Skin epidermis (tissue), 12 donors: ENCODE measurements around the gene MMD.
"Not testable (repeated sequence)": the region's sequence is repeated elsewhere in the genome, so short reads cannot be mapped to it uniquely, and the experiment has no call there.

Experiments
- H3K27ac ChIP-seq, 21 experiments: fragments of 200-600 bp; sonication (generic) in 11 of 21; one replicate each; pipeline ENCODE4 v1.5.0; 2020; ENCODE audit warnings: mild to moderate bottlenecking in 3 of 21, inconsistent platforms in 2 of 21, moderate library complexity in 2 of 21
- H3K4me3 ChIP-seq, 7 experiments: fragments of 200-600 bp; sonication (generic) in 2 of 7; one replicate each; pipeline ENCODE4 v1.5.0; 2020; ENCODE audit warnings: inconsistent platforms in 2 of 7, mild to moderate bottlenecking in 2 of 7, moderate library complexity in 1 of 7

MMD gene

DNA sequence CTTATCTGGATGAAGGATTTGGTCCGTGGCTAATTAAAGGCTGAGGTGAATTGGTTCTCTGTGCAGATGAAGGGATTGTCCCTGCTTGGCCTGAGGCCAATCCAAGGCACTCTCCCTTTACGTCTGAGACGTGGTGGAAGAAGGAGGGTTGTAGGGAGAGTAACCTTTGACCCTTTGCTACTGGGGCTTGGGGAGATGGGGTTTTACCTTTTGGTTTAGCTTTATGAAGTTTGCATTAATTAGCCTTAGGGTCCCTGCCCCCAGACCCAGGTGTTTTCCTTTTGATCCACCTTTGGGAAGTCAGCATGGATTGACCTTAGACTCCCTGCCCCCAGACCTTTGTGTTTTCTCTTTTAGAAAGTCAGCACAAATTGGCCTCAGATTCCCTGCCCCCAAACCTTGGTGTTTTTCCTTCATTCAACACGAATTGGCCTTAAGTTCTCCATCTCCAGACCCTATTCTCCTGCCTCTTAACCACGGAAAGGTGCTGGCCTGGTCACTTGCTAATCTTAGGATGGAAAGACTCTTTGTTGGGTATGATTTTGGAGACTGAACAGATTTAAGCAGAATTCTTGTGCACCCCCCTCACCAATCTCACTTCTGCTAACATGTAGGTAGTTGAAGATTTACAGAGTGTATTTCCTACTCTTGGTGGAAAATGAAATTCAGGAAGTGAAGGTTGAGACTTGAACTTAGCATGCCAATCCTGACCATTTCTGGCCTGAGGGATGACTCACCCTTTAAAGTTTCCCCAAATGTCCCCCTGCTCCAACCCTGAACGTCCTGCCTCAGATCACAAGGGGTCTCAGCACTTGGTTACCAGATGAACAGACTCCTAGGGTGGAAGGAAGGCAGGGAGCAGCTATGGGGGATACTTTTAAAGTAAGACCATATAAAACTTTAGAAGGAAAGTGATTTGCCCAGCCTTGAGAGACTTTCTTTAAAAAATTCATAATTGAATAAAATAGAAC, 23.1 kb upstream of the MMD start:
- peak overlapping the region in 5 of 21 experiments; percentile 7 to 62 (median 19) for H3K27ac ChIP-seq

DNA sequence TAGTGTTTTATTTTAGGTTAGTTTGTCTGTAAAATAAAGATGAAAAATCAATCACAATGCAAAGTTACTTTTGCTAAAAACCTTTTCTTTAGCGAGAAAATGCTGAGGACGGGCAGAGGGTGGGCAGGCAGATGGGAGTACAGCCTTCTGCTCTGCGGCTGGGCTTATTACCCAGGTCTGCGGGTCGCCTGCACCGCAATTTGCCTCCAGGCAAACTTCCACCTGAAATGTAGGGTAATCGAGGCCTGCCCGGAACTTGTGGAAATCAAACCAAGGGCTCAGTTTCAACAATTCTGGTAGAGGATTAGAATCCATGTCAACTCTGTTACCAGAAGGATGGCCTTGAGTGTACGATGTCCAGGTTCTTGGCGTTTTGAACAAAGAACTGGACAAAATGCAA, 22.3 kb upstream of the MMD start:
- no peak overlapping the region for H3K27ac ChIP-seq

More for the DNA sequence above, 23.1 kb upstream of the MMD start:
- no peak overlapping the region for H3K4me3 ChIP-seq

DNA sequence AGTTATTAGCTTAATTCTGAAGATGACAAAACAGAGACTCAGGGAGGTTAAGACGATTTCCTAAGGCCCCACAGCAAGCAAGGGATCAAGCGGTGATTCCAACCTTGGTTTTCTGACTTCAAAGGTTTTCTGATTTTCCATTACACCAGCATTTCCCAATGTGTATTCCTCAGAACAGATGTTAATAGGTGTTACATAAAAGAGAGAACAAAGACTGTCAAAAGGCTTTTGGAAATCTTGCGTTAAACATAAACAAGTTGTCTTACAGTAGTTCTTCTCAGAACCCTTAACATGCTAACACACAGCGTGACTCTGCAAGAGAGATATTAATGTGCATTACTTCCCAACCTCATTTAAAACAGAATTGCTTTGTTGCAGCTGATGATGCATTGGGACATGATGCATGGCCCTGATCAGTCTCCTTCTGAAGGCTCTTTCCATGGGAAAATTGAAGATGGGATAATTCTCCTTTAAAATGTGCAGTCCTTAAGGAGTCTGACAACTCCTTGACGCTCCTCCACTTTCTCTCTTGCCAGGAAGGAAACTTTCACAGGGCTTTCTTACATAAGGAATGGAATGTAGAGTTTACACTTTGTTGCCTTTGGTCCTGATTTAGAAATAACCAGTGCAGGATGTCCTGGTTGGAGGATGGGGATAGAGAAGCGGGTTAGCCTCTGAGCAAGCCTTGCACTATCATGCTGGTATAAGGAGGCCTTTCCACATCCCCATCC, 21.5 kb upstream of the MMD start:
- Histone ChIP-seq H3K27ac (no peak overlapping the region), H3K4me3 (no peak overlapping the region)

More for the DNA sequence above, 22.3 kb upstream of the MMD start:
- no peak overlapping the region for H3K4me3 ChIP-seq

DNA sequence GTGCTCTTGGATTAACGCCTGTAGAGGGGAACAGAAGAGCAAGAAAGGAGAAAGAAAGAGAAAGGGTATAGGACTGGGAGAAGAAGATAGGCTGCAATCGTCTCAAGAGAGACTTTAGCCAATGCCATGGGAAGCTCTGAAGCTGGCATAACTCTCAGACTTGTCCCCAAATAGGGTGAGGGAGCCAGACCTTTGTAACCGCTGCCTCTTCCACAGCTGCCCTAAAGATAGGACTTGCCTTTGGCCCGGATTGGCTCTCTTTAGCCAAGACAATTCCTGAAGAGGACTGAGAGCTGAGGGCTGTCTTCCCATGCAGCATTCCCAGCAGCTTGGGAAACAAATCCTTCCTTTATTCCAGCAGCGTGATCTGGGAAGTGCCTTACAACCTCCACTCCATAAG, 20.8 kb upstream of the MMD start:
- H3K27ac ChIP-seq = no peak overlapping the region
- H3K4me3 ChIP-seq = no peak overlapping the region

DNA sequence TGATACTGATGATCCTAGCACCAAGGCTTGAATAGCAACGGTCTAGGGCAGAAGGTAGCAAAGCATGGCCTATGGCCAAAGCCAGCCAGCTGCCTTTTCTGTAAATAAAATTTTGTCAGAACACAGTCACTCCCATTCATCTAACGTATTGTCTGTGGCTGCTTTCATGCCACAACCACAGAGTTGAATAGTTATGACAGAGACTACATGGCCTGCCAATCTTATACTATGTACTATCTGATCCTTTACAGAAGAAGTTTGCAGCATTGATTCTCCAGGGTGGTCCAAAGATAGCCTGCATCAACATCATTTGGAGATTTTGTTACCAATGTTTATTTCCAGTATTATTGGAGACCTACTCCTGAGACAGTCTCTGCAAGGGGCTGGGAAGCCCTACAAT, 19.9 kb upstream of the MMD start:
- no peak overlapping the region for H3K4me3 ChIP-seq
- H3K27ac ChIP-seq = peak overlapping the region in 5 of 21 experiments; percentile 18 to 68 (median 29)

DNA sequence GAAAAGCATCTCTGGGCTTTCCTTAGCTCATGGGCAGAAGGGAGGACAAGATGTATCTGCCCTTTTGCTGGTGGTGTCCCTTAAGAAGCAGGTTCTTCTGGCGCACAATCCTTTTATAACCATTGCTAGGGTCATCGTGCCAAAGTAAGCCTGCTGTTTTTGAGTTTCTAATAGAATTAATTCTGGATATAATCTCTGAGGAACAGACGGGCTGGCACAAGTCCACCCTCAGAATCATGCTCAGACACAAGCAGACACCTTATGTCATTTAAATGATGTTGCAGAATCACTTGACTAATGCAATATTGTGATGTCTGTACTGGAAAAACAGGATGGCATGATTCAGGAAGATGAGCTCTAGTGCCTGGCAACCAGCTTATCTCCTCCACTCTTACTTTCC, 18.8 kb upstream of the MMD start:
- H3K4me3 ChIP-seq = no peak overlapping the region
- H3K27ac ChIP-seq = peak overlapping the region in 7 of 21 experiments; percentile 0 to 68 (median 43)

DNA sequence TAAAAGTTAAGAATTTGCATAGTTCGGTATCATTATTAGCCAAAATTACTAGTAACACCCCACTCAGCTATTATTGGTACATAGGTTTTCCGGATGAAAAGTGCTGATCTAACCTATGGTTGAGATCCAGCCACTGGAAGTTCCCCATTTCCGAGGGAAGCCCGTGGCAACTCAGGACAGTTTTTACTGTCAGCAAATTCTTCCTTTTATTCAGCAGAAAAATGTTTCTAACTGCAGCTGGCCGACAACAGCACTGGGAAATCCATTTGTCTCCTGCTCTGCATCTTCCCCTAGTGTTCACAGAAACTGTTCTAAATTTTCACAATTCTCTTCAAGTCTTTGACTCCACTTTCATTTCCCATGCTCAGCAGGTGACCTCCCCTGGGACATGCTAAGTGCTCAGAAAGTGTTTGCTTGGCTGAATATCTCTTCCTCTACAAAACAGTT, 15.5 kb upstream of the MMD start:
- Histone ChIP-seq H3K27ac (peak overlapping the region in 5 of 21 experiments; percentile 2 to 72 (median 33)), H3K4me3 (no peak overlapping the region)

DNA sequence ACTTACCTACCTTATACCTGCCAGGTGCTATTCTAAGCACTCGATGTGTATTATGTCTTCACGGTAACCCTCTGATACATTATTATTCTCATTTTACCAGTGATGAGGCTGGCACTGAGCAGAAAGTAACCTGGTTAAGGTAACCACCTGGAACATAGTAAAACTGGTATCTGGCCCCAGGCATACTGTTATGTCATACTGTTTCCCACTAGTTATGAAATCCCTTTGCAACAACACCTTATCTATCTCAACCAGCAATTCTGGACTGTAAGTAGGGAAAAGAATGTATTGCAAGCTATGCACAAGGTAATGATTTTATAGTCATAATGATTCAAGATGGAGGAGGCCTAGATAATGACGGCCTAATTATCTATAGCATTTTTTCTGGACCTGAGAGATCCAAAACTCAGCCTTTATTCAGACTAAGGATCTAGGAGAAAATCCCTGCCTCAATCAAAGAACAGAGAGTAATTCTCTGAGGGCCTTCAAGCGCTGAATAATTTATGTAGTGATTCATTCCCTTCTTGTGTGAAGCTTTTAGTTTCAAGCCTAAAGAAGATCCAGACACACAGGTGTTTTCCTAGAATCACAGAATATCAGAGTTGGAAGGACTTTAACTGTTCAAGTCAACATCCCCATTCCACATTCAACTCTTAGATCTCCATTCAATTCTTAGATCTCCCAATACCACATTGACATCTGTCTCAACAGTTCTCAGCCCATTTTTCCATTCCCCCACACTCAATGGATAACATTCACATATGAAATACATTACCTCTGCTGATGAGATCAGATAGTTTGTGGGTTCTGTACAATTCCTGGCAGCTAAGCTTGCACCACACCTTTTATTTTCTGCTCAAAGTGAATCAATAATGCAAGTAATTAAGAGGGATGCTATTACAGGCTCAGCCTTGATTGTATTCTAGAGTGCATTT, 14.9 kb upstream of the MMD start:
- Histone ChIP-seq H3K27ac (peak overlapping the region in 6 of 21 experiments; percentile 5 to 72 (median 36)), H3K4me3 (no peak overlapping the region)

DNA sequence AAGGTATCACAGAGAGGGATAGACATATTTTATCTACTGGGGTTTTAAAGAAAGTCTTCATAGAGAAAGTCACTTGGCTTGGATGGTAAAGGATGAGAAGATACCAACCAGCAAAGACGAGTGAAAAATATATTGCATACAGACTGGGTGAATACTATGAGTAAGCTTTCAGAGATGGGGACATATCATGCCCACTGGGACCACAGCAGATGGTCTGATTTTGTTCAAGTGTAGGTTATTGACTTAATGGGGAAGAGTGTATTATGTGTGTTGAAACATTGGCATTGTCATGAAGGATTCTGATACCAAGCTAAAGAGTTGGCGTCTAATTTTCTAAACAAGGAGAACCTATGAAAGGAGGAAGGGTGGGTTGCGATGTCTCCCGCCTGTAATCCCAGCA, 13.8 kb upstream of the MMD start:
- no peak overlapping the region for H3K4me3 ChIP-seq
- H3K27ac ChIP-seq = peak overlapping the region in 1 of 21 experiments; percentile 72

DNA sequence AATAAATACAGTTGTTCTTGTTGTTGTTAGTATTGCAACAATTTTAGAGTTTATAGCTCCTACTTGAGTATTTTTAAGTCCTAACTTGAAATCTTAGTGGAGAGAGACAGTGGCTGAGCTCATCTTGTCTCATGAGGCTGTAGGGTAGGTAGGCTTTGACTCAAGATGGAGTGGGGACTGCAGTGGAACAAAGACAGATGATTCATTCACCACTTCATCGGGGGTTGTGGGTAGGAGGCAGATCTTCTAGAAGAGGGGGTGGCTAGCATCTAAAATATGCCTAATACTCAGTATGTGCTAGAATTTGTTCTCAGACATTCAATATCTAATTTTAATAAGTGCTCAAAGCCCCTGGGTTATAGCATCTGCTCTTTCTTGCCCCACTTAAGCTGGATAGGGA, 13.1 kb upstream of the MMD start:
- Histone ChIP-seq H3K27ac (peak overlapping the region in 2 of 21 experiments; percentile 0 to 72), H3K4me3 (no peak overlapping the region)

DNA sequence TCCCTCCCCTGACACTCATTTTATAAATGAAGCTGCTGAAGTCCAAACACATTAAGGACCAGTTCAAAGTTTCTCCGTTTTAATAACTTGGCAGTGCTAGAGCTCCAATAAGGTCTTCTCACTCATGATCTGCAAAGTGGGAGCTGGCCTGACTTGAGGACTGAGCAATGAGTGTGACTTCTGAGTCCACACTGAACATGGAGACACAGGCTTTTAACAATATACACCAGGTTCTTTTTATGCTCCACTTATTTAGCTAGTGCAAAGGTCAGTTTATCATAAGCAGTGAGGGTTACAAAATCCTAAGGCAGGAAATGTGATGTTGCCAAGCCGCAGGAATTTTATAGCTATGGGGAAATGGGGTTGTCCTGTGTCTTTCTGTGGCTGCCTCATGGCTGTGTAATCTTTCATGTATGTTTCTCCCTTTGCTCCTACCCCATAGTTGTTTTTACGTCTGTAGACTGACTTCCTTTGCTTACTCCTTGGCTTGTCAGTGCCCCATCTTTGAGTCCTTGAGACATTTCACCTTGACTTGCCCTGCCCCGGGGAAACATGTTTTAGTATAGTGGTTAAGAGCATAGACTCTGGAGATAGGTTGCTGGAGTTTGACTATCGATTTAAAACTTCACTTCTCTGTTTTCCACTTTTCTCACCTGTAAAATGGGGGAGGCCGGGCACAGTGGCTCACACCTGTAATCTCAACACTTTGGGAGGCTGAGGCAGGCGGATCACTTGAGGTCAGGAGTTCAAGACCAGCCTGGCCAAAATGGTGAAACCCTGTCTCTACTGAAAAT, 12.2 kb upstream of the MMD start:
- Histone ChIP-seq H3K4me3 (no peak overlapping the region), H3K27ac (peak overlapping the region in 11 of 21 experiments; percentile 0 to 72 (median 51))

DNA sequence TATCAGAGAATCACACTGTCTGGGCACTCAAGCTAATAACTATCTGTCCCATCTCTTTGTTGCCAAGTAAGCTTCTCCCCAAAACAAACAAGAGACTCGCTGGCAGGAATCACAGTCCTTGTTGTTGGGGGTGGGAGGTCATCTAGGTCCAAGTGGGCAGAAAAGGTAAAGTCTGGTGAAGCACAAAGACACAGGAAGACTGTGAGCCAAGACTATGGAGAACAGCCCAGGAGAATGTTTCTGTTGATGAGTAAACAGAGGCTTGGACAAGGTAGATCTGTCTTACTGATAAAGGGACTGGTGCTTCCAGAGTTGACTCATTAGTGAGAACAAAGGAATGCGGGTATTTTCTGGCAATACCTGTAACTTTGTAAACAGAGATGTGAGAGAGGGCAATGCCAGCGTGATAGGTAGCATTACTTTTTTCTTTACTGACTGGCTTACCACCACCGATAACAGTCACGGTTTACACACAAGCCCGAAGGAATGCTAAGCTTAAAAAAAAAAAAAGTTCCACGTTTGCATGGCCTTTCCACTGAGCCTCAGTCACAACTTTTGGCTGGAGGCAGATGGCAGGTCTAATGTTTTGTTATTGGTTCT, 11.5 kb upstream of the MMD start:
- peak overlapping the region in 9 of 21 experiments; percentile 0 to 72 (median 51) for H3K27ac ChIP-seq

DNA sequence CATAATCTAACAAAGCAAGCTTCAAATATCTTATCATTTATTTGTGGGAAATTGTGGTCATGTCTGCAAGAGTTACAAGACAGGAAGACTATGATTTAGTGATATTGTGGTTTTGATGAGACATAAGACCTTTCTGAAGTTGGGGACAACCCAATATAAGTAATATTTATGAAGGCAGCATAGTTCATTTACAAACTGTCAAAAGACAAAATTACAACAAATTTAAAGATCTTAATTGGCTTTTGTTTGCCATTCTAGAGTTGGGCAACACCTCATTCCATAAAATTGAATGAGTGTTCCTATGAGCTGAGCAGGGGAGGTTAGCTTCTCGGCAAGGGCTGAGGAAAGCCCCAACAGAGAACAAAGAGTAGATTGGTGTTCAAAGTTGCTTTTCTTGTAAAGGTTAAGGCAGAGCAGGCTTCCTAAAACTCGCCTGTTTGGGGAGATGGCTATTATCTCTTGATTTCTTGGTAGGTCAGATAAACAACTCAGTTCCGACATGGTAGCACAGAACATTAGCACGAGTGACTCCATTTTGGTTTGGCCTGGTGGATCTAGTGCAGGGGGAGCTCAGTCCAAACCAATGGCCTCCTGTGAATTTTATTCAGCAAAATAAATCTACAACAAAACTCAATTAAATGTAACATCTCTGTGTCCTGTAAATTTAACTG, 10.9 kb upstream of the MMD start:
- peak overlapping the region in 7 of 21 experiments; percentile 12 to 72 (median 51) for H3K27ac ChIP-seq

More for the DNA sequence above, 11.5 kb upstream of the MMD start:
- H3K4me3 ChIP-seq = no peak overlapping the region

DNA sequence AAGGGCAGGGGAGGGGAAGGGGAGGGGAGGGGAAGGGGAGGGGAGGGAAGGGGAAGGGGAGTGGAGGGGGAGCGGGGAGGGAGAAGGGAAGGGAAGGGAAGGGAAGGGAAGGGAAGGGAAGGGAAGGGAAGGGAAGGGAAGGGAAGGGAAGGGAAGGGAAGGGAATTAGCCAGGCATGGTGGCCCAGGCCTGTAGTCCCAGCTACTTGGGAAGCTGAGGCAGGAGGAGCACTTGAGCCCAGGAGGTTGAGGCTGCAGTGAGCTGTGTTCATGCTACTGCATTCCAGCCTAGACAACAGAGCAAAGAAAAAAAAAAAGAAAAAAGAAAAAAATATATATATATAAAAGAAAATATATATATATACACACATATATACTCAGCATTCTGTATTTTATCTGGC, 10.3 kb upstream of the MMD start:
- not testable (repeated sequence) for H3K4me3 ChIP-seq, H3K27ac ChIP-seq

More for the DNA sequence above, 10.9 kb upstream of the MMD start:
- no peak overlapping the region for H3K4me3 ChIP-seq

DNA sequence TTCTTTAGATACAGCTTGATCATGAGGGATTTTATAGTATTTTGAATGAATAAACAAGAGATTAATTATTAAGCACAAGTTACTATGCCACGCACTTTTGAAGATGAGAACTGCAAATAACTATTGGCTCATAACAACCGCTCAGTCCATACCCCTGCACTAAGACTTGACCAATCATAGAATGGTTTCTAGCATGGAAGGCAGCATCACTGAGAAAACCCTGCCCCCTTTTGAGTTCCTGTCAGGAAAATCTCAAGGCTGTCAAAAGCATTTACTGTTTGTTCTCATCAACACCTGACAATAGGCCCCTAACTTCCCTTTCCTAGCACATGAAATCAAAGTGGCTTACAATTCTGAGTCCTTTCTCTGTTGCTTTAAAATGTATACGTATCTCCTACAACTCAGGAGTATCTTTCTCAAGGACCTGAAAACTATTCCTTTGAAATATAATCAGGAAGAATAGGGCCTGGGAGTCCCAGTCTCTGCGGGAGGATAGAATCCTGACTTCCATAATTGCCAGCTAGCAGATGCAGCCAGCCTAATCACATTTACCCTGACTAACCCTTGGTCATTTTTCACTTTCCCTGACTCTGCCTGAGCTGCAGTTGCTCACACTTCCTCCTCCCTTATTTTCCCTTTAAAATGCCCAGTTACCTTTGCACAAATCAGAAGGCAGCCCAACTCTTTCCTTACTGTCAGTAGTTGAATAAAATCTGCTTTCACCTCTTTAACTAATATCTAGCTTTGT, 9.1 kb upstream of the MMD start:
- Histone ChIP-seq H3K27ac (peak overlapping the region in 3 of 21 experiments; percentile 21 to 49 (median 43)), H3K4me3 (no peak overlapping the region)

DNA sequence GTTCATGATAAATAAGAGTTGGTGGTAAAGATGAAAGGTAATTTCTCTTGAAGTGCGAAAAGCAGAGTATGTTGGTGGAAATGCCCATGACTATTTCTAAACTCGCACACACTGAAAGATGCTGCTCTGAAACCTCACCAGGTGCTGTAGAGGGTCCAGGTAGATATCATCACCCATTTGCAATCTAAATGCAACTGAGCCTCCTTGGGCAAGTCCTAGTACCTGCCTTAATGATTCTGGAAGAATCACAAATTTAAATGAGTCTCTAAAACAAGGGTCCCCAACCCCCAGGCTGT, 5.9 kb upstream of the MMD start:
- Histone ChIP-seq H3K4me3 (no peak overlapping the region), H3K27ac (no peak overlapping the region)
